GM18499 (cell line): ENCODE measurements around the gene HS6ST1.
"Not testable (repeated sequence)": the region's sequence is repeated elsewhere in the genome, so short reads cannot be mapped to it uniquely, and the experiment has no call there.

Source experiments
- ATAC-seq: cut with Tn5 transposase; IDR thresholded peaks from one replicate; pipeline ENCODE4 v1.9.1; 2021; ENCODE audit warnings: moderate number of reproducible peaks; ENCODE audit not compliant: insufficient read depth, unreplicated experiment

Gene HS6ST1

DNA sequence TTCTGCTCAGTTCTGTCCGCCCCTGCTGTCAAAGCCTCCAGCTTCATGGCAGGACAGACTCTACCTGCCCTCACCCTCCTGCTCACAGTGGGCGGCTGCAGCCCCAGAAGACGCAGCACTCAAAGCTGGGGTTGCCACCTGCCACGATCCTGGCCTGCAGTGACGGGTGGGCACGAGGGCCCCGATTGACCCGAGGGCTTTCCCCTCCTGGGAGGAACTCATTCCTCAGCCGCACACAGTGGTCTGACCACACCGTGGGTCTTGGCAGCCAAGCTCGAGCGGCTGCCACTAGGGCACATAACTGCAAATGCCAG is 47.1 kb downstream of the HS6ST1 start:
- ATAC-seq, result no peak

- no peak for ATAC-seq
These were observed 47.7 kb downstream of the HS6ST1 start for GRCh38 chr2:128270672-128271596.

DNA sequence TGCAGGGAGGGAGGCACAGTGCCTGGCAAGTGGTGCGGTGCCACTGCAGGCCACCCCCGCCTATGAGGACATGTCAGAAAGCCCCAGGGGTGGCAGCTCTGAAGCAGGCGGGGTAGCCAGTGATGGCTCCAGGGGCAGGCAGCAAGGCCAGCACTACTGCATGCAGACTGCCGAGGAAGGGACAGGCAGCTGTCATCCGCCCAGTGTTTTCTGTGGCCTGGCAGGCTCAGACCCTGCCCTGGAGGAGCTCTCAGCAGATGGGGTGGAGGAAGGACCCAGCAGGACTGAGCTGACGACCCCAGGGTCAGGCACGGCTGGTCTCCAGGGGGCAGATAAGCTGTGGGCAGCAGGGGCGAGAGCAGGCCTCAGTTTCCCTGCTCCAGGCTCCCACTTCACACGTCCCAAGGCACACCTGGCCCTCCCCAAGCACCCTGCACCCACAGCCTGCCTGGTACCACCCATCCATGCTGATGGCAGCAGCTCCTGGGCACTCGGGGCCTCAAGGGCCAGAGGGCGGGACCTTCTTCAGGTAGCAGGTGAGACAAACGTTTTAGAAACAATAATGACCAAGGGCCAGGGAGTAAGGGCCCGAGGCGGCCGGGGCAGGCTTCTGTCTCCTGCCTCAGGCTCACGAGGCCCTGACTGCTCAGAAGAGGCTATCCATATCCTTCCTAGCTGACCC is 48.5 kb downstream of the HS6ST1 start:
- no peak for ATAC-seq

GRCh38 chr2:128269063-128269989 is 49.3 kb downstream of the HS6ST1 start:
- no peak for ATAC-seq

GRCh38 chr2:128268611-128269010 is 50.1 kb downstream of the HS6ST1 start:
- not testable (repeated sequence) for ATAC-seq

- ATAC-seq, result not testable (repeated sequence)
These were observed 50.5 kb downstream of the HS6ST1 start for GRCh38 chr2:128268145-128268544.

GRCh38 chr2:128267649-128268048 is 51.0 kb downstream of the HS6ST1 start:
- not testable (repeated sequence) for ATAC-seq

DNA sequence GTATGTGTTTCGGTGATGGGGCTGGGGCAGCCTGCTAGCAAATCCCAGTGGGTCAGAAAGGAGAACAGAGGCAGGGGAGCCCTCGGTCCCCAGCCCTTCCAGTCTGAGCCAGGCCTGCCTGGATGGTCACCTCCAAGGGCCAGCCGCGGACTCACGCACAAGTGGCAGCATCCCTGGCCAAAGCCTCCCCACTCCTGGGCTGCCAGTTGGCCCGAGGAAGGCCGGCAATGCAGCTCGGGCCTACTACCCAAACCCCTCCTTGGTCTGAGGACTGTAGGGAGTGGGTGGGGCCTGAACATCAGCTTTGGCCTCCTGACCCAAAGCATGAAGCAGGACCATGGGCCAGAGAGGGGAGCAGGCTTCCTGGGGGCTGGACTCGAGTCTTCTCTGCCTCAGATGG is 51.5 kb downstream of the HS6ST1 start:
- not testable (repeated sequence) for ATAC-seq

- not testable (repeated sequence) for ATAC-seq
These were observed 52.2 kb downstream of the HS6ST1 start for GRCh38 chr2:128266463-128266862.

DNA sequence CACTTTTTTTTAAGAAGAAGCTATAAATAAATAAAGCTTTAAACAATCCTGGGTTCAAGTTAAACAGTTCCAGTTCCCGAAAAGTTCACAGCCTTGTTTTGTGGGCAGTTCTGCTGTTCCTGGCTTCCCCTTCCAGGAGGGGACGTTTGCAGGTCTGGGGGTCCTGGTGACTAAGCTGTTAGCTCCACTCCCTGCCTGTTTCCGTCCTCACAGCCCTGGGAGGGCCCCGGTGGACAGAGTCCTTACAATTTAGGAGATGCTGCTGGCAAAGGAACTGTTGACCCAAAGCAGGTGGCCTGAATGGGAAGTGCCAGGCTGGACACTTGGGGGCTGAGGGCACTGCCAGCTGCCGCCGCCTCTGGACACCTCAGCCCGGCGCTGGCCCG is 53.1 kb downstream of the HS6ST1 start:
- ATAC-seq, result not testable (repeated sequence)

DNA sequence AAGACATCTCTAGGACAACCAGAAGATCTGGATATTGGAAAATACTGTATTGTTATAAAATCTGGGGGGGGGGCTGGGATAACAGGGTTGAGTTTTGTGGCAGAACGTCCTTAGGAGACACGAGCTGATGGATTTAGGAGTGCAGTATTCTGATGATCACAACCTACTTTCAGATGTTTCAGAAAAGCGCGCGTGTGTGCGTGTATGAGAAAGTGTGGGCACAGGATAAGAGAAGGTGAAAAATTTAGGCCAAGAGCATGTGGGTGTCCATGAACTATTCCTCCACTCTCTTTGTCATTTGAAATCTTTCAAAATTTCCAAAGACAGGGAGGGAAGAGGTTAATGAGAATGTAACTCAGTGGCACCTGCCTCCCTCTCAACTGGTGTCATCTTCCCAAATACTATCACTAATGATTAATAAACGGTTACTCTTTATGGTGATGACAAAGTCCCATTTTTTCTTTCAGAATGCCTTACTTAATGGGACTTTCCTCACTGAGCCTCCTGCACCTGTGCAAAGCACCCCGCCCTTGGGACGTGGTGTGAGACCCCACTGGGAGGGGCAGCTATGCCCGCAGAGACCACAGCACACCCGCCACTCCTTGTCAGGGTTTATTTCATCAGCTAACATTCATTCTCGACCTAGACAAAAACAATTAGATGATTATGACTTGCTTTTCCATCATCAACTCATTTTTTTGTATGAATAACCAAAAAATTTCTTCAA is 53.6 kb downstream of the HS6ST1 start:
- no peak for ATAC-seq

- no peak for ATAC-seq
These were observed 54.8 kb downstream of the HS6ST1 start for GRCh38 chr2:128263902-128264331.

DNA sequence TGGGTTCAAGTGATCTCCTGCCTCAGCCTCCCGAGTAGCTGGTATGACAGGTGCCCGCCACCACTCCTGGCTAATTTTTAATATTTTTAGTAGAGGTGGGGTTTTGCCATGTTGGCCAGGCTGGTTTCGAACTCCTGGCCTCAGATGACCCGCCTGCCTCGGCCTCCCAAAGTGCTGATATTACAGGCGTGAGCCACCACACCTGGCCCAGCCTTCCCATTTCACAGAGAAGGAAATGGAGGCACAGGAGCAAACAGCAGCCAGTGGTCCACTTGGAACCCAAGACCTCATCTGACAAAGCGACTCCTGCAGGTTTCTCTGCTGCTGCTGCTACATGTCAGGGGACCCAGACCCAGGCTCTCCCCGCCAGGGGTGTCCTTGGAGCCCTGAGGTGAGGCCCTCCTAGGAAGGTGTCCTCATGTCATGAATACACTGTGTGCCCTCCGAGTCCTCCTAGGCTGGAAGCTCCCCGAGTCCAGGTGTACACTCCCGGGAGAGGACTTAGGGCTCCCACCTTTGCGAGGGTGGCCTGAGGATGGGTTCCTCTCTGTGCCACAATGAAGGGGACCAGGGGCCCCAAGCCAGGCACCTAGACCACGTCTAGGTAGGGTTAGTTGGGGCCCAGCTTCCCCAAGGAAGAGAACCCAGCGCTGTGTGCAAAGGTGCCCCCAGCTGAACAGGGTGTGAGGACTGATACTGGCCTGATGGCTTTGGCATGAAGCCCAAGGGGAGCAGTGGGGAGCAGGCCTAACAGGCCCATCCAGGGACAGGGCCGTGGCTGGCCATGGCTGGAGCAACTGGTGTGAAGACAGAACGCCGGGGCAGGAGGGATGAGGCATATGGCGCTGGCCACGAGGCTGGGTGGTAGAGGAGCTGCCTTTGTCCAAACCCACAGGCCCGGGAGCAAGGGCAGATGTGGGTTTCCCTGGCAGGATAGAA is 56.1 kb downstream of the HS6ST1 start:
- ATAC-seq, result no peak

DNA sequence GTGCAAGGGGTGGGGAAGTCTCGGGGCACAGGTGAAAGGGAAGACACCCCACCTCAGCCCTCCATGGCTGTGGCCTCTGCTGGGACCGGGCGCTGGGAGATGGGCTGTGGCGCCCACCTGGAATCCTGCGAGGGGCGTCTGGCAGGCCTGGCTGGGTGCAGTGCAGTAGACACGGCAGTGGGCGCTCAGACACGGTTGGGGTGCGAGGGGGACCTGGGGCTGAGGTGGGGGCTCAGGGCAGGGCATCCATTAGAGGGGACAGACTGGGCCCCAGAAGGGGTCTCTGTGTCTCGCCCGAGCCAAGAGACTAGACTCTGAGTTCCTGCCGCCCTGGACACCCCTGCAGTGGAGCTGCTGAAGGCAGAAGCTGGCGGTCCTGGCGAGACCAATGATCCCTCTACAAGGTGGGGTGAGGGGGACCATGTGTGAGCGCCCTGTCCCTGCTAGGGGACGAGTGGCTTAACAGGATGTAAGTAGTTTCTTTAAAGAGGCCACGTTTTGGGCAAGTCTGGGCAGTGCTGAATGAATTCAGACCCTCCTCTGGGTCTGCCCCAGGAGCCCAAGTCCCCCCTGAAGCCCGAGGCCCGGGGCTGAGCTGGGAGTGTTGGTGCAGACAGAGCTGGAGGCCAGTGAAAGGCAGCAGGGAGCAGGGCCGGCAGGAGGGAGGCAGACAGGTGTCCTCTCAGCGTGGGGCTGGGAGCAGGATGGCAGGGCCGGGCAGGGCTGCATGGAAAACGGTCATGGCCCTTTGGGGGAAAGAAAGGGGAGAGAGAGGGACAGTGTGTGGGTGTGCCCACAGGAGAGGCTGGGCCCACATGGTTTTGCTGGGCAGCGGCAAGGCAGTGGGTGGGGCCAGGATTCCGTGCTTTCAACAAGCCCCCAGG is 57.2 kb downstream of the HS6ST1 start:
- no peak for ATAC-seq

DNA sequence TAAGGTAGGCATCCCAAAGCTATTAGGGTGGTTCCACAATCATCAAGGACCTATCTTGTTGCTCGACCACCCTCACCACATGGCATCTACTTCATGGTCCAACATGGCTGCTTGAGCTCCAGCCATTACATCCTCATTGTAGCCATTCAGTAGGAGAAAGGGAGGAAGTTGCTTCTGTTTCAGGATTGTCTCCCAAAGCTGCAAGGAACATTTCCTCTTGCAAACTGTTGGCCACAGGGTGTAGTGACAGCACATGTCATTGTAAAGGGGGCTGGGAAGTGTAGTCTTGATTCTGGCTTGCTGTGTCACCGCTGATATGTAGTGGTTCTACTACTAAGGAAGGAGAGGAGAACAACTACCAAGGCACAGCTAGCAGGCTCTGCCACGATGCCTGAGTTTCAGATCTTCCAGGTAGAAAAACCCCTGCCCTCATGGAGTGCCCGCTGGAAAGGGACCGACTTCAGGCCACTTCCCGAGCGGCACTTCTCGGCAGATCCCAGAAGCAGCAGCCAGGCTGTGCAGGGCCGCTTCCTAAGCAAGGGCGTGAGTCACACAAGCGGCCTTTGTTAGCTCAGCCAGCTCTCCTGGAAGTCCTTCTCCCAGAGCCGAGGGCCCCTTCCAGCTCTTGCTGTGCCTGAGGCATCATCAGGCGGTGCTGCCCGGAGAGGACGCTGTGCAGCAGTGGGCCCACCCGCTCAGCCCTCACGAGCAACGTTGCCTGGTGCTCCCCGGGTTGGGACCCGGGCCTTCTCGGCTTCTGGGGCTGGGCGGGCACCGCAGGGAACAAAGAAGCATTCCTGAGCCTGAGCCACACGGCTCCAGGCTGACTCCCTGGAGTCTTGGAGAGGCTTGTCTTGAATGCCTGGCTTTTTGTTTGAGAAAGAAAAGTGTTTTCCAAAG is 58.2 kb downstream of the HS6ST1 start:
- no peak for ATAC-seq

GRCh38 chr2:128259585-128259984 is 59.1 kb downstream of the HS6ST1 start:
- ATAC-seq, result no peak

- no peak for ATAC-seq
These were observed 60.5 kb downstream of the HS6ST1 start for GRCh38 chr2:128258218-128258617.
